ENCODE measurements around the gene DIO3. TPM values are rescaled to one million over a fixed set of nuclear protein-coding genes. Genes with fewer than 3 reads are reported as not detected.

Gene DIO3
- polyA plus RNA-seq, 3 donors = not detected

- H3K36me3 Mint-ChIP-seq = no peaks in the 10 kb centered on the region
- peaks cover 0 to under 1% of the 10 kb centered on the region in 2 donors for H3K9me3 ChIP-seq (replicated peaks in 1 of 2; ENCODE audit: control insufficient read depth in 1 of 2, insufficient read depth in 1 of 2, low read length in 2 of 2)
- H3K4me3 ChIP-seq (replicated peaks in 1 of 3; ENCODE audit: low read depth in 2 of 3, low read length in 3 of 3) = no peak overlapping the region
- peaks cover 0 to 6% (median 0%) of the 10 kb centered on the region in 7 donors for H3K9me3 Mint-ChIP-seq
- peaks cover 7 to 25% of the 10 kb centered on the region in 2 donors for H3K27me3 ChIP-seq (ENCODE audit: control insufficient read depth in 2 of 2, insufficient read depth in 2 of 2, low read length in 2 of 2)
- no peaks in the 10 kb centered on the region for H3K4me1 Mint-ChIP-seq
- intact Hi-C loops (cut with micrococcal nuclease) = no loop called here
- H3K9ac ChIP-seq (ENCODE audit: insufficient read depth, low read length, poor library complexity, severe bottlenecking) = no peak overlapping the region
- no peaks in the 10 kb centered on the region for H3K4me1 ChIP-seq (ENCODE audit: control insufficient read depth in 1 of 2, insufficient read depth in 2 of 2, low read length in 2 of 2)
- TF ChIP-seq, protein P1, sequence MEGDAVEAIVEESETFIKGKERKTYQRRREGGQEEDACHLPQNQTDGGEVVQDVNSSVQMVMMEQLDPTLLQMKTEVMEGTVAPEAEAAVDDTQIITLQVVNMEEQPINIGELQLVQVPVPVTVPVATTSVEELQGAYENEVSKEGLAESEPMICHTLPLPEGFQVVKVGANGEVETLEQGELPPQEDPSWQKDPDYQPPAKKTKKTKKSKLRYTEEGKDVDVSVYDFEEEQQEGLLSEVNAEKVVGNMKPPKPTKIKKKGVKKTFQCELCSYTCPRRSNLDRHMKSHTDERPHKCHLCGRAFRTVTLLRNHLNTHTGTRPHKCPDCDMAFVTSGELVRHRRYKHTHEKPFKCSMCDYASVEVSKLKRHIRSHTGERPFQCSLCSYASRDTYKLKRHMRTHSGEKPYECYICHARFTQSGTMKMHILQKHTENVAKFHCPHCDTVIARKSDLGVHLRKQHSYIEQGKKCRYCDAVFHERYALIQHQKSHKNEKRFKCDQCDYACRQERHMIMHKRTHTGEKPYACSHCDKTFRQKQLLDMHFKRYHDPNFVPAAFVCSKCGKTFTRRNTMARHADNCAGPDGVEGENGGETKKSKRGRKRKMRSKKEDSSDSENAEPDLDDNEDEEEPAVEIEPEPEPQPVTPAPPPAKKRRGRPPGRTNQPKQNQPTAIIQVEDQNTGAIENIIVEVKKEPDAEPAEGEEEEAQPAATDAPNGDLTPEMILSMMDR (IDR thresholded peaks at IDR 0.05) = no peak
- no peak overlapping the region for H2AFZ ChIP-seq (ENCODE audit: insufficient read depth, low read depth, low read length, poor library complexity, severe bottlenecking)
- no peaks in the 10 kb centered on the region for H3K79me2 ChIP-seq (ENCODE audit: insufficient read depth, low read length)
- no peak for DNase-seq
- no peaks in the 10 kb centered on the region for H4K20me1 ChIP-seq (ENCODE audit: insufficient read depth, low read length)
- 91% methylated on average over 9 of the region's 10 CpGs for WGBS (ENCODE audit: insufficient coverage)
- peaks cover 21 to 38% (median 31%) of the 10 kb centered on the region in 3 donors for H3K27me3 Mint-ChIP-seq (ENCODE audit: low read depth in 3 of 3)
- no peak overlapping the region for H3K27ac Mint-ChIP-seq
- H3K4me2 ChIP-seq (replicated peaks; ENCODE audit: extremely low read depth, low read length, poor library complexity, severe bottlenecking) = no peak overlapping the region
- no peaks in the 10 kb centered on the region for H3K36me3 ChIP-seq (replicated peaks in 1 of 2; ENCODE audit: control insufficient read depth in 1 of 2, insufficient read depth in 2 of 2, low read length in 2 of 2)
- H3K27ac ChIP-seq (ENCODE audit: low read depth in 1 of 2, low read length in 2 of 2) = no peak overlapping the region
- H3K4me3 Mint-ChIP-seq = no peak overlapping the region
Measured at GRCh38 chr14:101556131-101556530, 5.2 kb upstream of the DIO3 start.

GRCh38 chr14:101556566-101557320 lies 4.6 kb upstream of the DIO3 start:
- intact Hi-C loops (cut with micrococcal nuclease) = no loop called here
- no peak overlapping the region for H3K9ac ChIP-seq (ENCODE audit: insufficient read depth, low read length, poor library complexity, severe bottlenecking)

More at GRCh38 chr14:101556566-101557320, 4.6 kb upstream of the DIO3 start:
- H3K4me3 ChIP-seq (replicated peaks in 1 of 3; ENCODE audit: low read depth in 2 of 3, low read length in 3 of 3) = no peak overlapping the region
- H3K27me3 ChIP-seq (ENCODE audit: control insufficient read depth in 2 of 2, insufficient read depth in 2 of 2, low read length in 2 of 2) = peaks cover 9 to 31% of the 10 kb centered on the region in 2 donors
- no peaks in the 10 kb centered on the region for H3K4me1 ChIP-seq (ENCODE audit: control insufficient read depth in 1 of 2, insufficient read depth in 2 of 2, low read length in 2 of 2)
- 88% methylated on average over 11 of the region's 13 CpGs for WGBS (ENCODE audit: insufficient coverage)
- no peak overlapping the region for H3K27ac Mint-ChIP-seq
- no peaks in the 10 kb centered on the region for H3K36me3 ChIP-seq (replicated peaks in 1 of 2; ENCODE audit: control insufficient read depth in 1 of 2, insufficient read depth in 2 of 2, low read length in 2 of 2)
- H3K4me2 ChIP-seq (replicated peaks; ENCODE audit: extremely low read depth, low read length, poor library complexity, severe bottlenecking) = no peak overlapping the region
- peaks cover 4 to 5% of the 10 kb centered on the region in 2 donors for H3K36me3 Mint-ChIP-seq
- TF ChIP-seq, protein P1 (IDR thresholded peaks at IDR 0.05) = no peak
- no peak overlapping the region for H3K4me3 Mint-ChIP-seq
- no peak for DNase-seq
- H3K79me2 ChIP-seq (ENCODE audit: insufficient read depth, low read length) = no peaks in the 10 kb centered on the region
- no peak overlapping the region for H2AFZ ChIP-seq (ENCODE audit: insufficient read depth, low read depth, low read length, poor library complexity, severe bottlenecking)
- H3K4me1 Mint-ChIP-seq = no peaks in the 10 kb centered on the region
- peaks cover 6% of the 10 kb centered on the region in 2 donors for H3K9me3 ChIP-seq (replicated peaks in 1 of 2; ENCODE audit: control insufficient read depth in 1 of 2, insufficient read depth in 1 of 2, low read length in 2 of 2)
- no peaks in the 10 kb centered on the region for H4K20me1 ChIP-seq (ENCODE audit: insufficient read depth, low read length)
- H3K27ac ChIP-seq (ENCODE audit: low read depth in 1 of 2, low read length in 2 of 2) = no peak overlapping the region
- peaks cover 5 to 13% (median 6%) of the 10 kb centered on the region in 7 donors for H3K9me3 Mint-ChIP-seq
- peaks cover 26 to 44% (median 37%) of the 10 kb centered on the region in 3 donors for H3K27me3 Mint-ChIP-seq (ENCODE audit: low read depth in 3 of 3)

Data from CD14-positive monocyte (primary cell).